ENCODE results near the gene USP53.
"Not testable (repeated sequence)": the region's sequence is repeated elsewhere in the genome, so short reads cannot be mapped to it uniquely, and the experiment has no call there.

Gene USP53

GRCh38 chr4:119321921-119322687, 109.6 kb downstream of the USP53 start, which contains the start of gene FABP2:
Gene FABP2 (minus strand): TSS chr4:119322138. CDS start chr4:119322102, 36 bp downstream.
- no peak for DNase-seq

GRCh38 chr4:119328695-119329094, 116.2 kb downstream of the USP53 start:
- DNase-seq: no peak

GRCh38 chr4:119329835-119330620, 117.5 kb downstream of the USP53 start:
- DNase-seq: no peak

DNA sequence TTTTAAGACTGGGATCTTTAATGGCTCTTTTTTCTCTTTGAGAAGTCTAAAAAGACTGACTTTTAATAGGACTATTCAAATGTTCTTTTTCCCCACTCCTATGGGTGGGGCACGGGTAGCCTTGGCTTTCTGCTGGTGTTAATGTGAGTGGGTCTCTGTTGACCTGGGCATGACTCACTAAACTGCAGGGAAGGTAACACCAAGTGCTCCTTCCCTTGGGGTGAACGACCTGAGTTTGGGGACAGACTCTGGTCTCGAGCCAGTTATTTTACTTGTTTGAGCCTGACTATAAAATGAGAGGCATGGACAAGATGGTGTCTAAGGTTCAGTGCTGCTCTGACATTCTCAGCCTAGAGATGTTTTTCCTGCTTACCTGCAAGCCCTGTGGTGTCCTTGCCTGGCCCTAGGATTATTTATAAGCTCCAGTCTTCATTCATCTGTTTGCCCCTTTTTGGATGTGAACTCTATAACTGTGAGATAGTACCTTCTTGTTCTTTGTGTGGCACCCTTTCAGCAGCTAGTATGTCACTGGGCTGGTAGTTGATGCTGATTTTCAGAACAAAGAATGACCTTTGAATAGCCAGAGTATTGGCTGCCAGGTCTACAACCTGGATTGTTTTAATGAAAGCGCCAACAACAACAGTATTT, 123.9 kb downstream of the USP53 start:
- DNase-seq: not testable (repeated sequence)

GRCh38 chr4:119337010-119337409, 124.5 kb downstream of the USP53 start:
- no peak for DNase-seq

GRCh38 chr4:119339895-119340294, 127.4 kb downstream of the USP53 start:
- DNase-seq: not testable (repeated sequence)

- not testable (repeated sequence) for DNase-seq
Measured at GRCh38 chr4:119343293-119343692, 130.8 kb downstream of the USP53 start.

Data from eye (tissue), 1 donor.